ENCODE data around the gene CCDC57.

GRCh38 chr17:82153745-82154375, 58.8 kb downstream of the CCDC57 start:
- TF ChIP-seq EZH2phosphoT487 (IDR thresholded peaks at IDR 0.05; ENCODE audit: insufficient read depth, low read depth) (no peak), EZH2 (IDR thresholded peaks at IDR 0.05; ENCODE audit: insufficient read depth, poor library complexity, severe bottlenecking) (no peak)
